GM23338 (cell line): ENCODE results near the gene LRWD1.

ENCODE experiments used
- CREB1 ChIP-seq: fragments of 250-450 bp; sonication (Bioruptor Pico); IDR thresholded peaks from 2 replicates; pipeline ENCODE4 v1.5.0; 2020; ENCODE audit warnings: low read depth, mild to moderate bottlenecking, moderate library complexity
- EZH2 ChIP-seq: fragments of 200-600 bp; sonication (generic); IDR thresholded peaks from one replicate; pipeline ENCODE4 v1.8.0; 2017; ENCODE audit warnings: antibody characterized with exemption, mild to moderate bottlenecking, low read depth; ENCODE audit not compliant: unreplicated experiment
- EZH2phosphoT487 ChIP-seq: fragments of 200-600 bp; sonication (generic); IDR thresholded peaks from one replicate; pipeline ENCODE4 v1.8.1; 2018; ENCODE audit warnings: antibody characterized with exemption; ENCODE audit not compliant: unreplicated experiment
- JUNB ChIP-seq: IDR thresholded peaks from one replicate; pipeline ENCODE4 v1.6.1; 2016; ENCODE audit warnings: antibody characterized with exemption; ENCODE audit not compliant: unreplicated experiment
- NANOG ChIP-seq: IDR thresholded peaks from 2 replicates; pipeline ENCODE4 v1.6.1; 2016; ENCODE audit warnings: antibody characterized with exemption, borderline replicate concordance
- POLR2AphosphoS5 ChIP-seq: IDR thresholded peaks from 2 replicates; pipeline ENCODE4 v1.6.1; 2016; ENCODE audit warnings: antibody characterized with exemption, low read depth
- STAT1 ChIP-seq: IDR thresholded peaks from one replicate; pipeline ENCODE4 v1.6.1; 2016; ENCODE audit warnings: antibody characterized with exemption; ENCODE audit not compliant: unreplicated experiment
- ZNF114 ChIP-seq: fragments of 250-450 bp; sonication (Bioruptor Pico); IDR thresholded peaks from 2 replicates; pipeline ENCODE4 v1.5.0; 2020; ENCODE audit warnings: mild to moderate bottlenecking, moderate library complexity
- ZNF331 ChIP-seq: fragments of 250-450 bp; sonication (Bioruptor Pico); IDR thresholded peaks from 2 replicates; pipeline ENCODE4 v1.5.0; 2020; ENCODE audit warnings: low read depth, mild to moderate bottlenecking, moderate library complexity
- TF ChIP-seq, protein P1 (sequence below), 2 experiments: fragments of 200-600 bp in 1 of 2; sonication (generic) in 1 of 2; conservative IDR thresholded peaks; 2 replicates each; pipeline versions ENCODE4 v1.5.1 to v1.6.1; 2016 to 2017; ENCODE audit warnings: antibody characterized with exemption in 2 of 2, low read depth in 2 of 2, mild to moderate bottlenecking in 2 of 2, moderate library complexity in 1 of 2
- TF ChIP-seq, protein P2 (sequence below): IDR thresholded peaks from one replicate; pipeline ENCODE4 v1.6.1; 2018; ENCODE audit warnings: antibody characterized with exemption; ENCODE audit not compliant: unreplicated experiment
- TF ChIP-seq, protein P3 (sequence below): IDR thresholded peaks from 2 replicates; pipeline ENCODE4 v1.6.1; 2016; ENCODE audit warnings: antibody characterized with exemption

DNA sequence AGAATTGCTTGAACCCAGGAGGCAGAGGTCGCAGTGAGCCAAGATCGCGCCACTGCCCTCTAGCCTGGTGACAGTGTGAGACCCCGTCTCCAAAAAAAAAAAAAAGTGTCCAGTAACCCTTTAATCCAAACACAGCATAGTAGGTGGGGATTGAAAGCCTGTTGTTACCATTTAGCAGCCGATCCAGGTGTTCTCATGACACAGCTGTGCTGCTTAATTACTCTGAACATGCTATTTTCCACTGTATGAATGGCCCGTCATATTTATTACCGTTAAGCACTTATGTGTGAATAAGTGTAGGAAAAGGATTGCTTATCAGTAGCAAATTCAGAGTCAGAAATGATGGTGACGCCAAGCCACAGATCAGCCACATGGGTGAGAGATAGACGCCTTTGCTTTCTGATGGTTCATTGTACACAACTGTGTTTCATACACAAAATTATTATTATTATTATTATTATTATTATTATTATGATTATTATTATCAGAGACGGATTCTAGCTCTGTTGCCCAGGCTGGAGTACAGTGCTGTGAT, 43.0 kb upstream of the LRWD1 start:
- TF ChIP-seq, protein P1, sequence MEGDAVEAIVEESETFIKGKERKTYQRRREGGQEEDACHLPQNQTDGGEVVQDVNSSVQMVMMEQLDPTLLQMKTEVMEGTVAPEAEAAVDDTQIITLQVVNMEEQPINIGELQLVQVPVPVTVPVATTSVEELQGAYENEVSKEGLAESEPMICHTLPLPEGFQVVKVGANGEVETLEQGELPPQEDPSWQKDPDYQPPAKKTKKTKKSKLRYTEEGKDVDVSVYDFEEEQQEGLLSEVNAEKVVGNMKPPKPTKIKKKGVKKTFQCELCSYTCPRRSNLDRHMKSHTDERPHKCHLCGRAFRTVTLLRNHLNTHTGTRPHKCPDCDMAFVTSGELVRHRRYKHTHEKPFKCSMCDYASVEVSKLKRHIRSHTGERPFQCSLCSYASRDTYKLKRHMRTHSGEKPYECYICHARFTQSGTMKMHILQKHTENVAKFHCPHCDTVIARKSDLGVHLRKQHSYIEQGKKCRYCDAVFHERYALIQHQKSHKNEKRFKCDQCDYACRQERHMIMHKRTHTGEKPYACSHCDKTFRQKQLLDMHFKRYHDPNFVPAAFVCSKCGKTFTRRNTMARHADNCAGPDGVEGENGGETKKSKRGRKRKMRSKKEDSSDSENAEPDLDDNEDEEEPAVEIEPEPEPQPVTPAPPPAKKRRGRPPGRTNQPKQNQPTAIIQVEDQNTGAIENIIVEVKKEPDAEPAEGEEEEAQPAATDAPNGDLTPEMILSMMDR (conservative IDR thresholded peaks at IDR 0.05; ENCODE audit: low read depth in 2 of 2) = no peak
- TF ChIP-seq STAT1 (no peak), POLR2AphosphoS5 (no peak), JUNB (no peak), EZH2 (no peak), CREB1 (CRISPR knock-in tag) (no peak), ZNF331 (CRISPR knock-in tag) (no peak), NANOG (no peak), EZH2phosphoT487 (no peak), ZNF114 (CRISPR knock-in tag) (no peak)
- TF ChIP-seq, protein P2, sequence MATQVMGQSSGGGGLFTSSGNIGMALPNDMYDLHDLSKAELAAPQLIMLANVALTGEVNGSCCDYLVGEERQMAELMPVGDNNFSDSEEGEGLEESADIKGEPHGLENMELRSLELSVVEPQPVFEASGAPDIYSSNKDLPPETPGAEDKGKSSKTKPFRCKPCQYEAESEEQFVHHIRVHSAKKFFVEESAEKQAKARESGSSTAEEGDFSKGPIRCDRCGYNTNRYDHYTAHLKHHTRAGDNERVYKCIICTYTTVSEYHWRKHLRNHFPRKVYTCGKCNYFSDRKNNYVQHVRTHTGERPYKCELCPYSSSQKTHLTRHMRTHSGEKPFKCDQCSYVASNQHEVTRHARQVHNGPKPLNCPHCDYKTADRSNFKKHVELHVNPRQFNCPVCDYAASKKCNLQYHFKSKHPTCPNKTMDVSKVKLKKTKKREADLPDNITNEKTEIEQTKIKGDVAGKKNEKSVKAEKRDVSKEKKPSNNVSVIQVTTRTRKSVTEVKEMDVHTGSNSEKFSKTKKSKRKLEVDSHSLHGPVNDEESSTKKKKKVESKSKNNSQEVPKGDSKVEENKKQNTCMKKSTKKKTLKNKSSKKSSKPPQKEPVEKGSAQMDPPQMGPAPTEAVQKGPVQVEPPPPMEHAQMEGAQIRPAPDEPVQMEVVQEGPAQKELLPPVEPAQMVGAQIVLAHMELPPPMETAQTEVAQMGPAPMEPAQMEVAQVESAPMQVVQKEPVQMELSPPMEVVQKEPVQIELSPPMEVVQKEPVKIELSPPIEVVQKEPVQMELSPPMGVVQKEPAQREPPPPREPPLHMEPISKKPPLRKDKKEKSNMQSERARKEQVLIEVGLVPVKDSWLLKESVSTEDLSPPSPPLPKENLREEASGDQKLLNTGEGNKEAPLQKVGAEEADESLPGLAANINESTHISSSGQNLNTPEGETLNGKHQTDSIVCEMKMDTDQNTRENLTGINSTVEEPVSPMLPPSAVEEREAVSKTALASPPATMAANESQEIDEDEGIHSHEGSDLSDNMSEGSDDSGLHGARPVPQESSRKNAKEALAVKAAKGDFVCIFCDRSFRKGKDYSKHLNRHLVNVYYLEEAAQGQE = no peak
- TF ChIP-seq, protein P3, sequence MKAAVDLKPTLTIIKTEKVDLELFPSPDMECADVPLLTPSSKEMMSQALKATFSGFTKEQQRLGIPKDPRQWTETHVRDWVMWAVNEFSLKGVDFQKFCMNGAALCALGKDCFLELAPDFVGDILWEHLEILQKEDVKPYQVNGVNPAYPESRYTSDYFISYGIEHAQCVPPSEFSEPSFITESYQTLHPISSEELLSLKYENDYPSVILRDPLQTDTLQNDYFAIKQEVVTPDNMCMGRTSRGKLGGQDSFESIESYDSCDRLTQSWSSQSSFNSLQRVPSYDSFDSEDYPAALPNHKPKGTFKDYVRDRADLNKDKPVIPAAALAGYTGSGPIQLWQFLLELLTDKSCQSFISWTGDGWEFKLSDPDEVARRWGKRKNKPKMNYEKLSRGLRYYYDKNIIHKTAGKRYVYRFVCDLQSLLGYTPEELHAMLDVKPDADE = no peak
